GM20000 (cell line): ENCODE data around the gene RASL12.

Experiments used
- DNase-seq: peaks from one replicate; pipeline ENCODE4 v3.0.0; 2012; ENCODE audit warnings: low spot score
- CTCF ChIP-seq: IDR thresholded peaks from 2 replicates; pipeline ENCODE4 v1.5.1; 2012; ENCODE audit warnings: mild to moderate bottlenecking, control low read depth; ENCODE audit errors: extremely low read depth, missing control alignments

The RASL12 gene

GRCh38 chr15:65006876-65007275, 60.9 kb downstream of the RASL12 start:
- DNase-seq, result no peak
- TF ChIP-seq CTCF, result no peak

GRCh38 chr15:65004993-65005392, 62.8 kb downstream of the RASL12 start:
- no peak for DNase-seq
- no peak for TF ChIP-seq CTCF
